Liver (tissue), 9 donors: Measurements from ENCODE around the gene ASB11. TPM values are rescaled to one million over a fixed set of nuclear protein-coding genes. Genes with fewer than 3 reads are reported as not detected.

Source experiments
- DNase-seq: peaks from one replicate; pipeline ENCODE4 v3.0.0-alpha.2; 2017; ENCODE audit warnings: low spot score
- H3K27ac ChIP-seq, 2 donors: one replicate each; pipeline ENCODE4 v1.7.0; 2013; ENCODE audit warnings: inconsistent platforms in 2 of 2, low read length in 2 of 2, control low read depth in 1 of 2, low read depth in 1 of 2, mild to moderate bottlenecking in 1 of 2
- H3K27me3 ChIP-seq, 4 donors: one replicate each; pipeline versions ENCODE4 v1.6.1 to v1.7.0; 2013; ENCODE audit warnings: low read length in 3 of 4, inconsistent platforms in 1 of 4, mild to moderate bottlenecking in 1 of 4, moderate library complexity in 1 of 4; ENCODE audit not compliant: control insufficient read depth in 4 of 4, insufficient read depth in 4 of 4
- H3K36me3 ChIP-seq, 4 donors: one replicate each; pipeline versions ENCODE4 v1.6.1 to v1.7.0; 2013; ENCODE audit warnings: low read length in 3 of 4, mild to moderate bottlenecking in 3 of 4, low read depth in 1 of 4, moderate library complexity in 1 of 4; ENCODE audit not compliant: control insufficient read depth in 4 of 4, insufficient read depth in 3 of 4
- H3K4me1 ChIP-seq, 4 donors: one replicate each; pipeline versions ENCODE4 v1.6.1 to v1.7.0; 2013; ENCODE audit warnings: low read length in 3 of 4, mild to moderate bottlenecking in 3 of 4, moderate library complexity in 1 of 4; ENCODE audit not compliant: control insufficient read depth in 4 of 4, insufficient read depth in 4 of 4
- H3K4me3 ChIP-seq, 3 donors: one replicate each; pipeline versions ENCODE4 v1.6.1 to v1.7.0; 2013; ENCODE audit warnings: low read length in 3 of 3, control low read depth in 1 of 3, low read depth in 1 of 3, mild to moderate bottlenecking in 1 of 3
- H3K9ac ChIP-seq, 2 donors: one replicate each; pipeline ENCODE4 v1.7.0; 2013; ENCODE audit warnings: low read length in 2 of 2, mild to moderate bottlenecking in 2 of 2, moderate library complexity in 2 of 2, control low read depth in 1 of 2, low read depth in 1 of 2
- H3K9me3 ChIP-seq, 4 donors: one replicate each; pipeline versions ENCODE4 v1.6.1 to v1.7.0; 2013; ENCODE audit warnings: low read length in 3 of 4; ENCODE audit not compliant: control insufficient read depth in 4 of 4
- EGR1 ChIP-seq, 2 donors: IDR thresholded peaks; 2 replicates each; pipeline ENCODE4 v1.6.1; 2016 to 2018; ENCODE audit warnings: antibody characterized with exemption in 2 of 2, low read depth in 2 of 2
- FOXA1 ChIP-seq: IDR thresholded peaks from 2 replicates; pipeline ENCODE4 v1.6.1; 2016; ENCODE audit warnings: antibody characterized with exemption
- FOXA2 ChIP-seq: IDR thresholded peaks from 2 replicates; pipeline ENCODE4 v1.6.1; 2016; ENCODE audit warnings: antibody characterized with exemption
- GABPA ChIP-seq, 2 donors: IDR thresholded peaks in 1 of 2; conservative IDR thresholded peaks in 1 of 2; 2 replicates each; pipeline ENCODE4 v1.6.1; 2016; ENCODE audit warnings: antibody characterized with exemption in 2 of 2, mild to moderate bottlenecking in 1 of 2, moderate library complexity in 1 of 2
- HNF4A ChIP-seq, 2 donors: conservative IDR thresholded peaks; 2 replicates each; pipeline ENCODE4 v1.6.1; 2016; ENCODE audit warnings: antibody characterized with exemption in 2 of 2, mild to moderate bottlenecking in 2 of 2
- JUND ChIP-seq, 2 donors: IDR thresholded peaks; 2 replicates each; pipeline ENCODE4 v1.6.1; 2016; ENCODE audit warnings: antibody characterized with exemption in 2 of 2
- NR2F2 ChIP-seq: IDR thresholded peaks from 2 replicates; pipeline ENCODE4 v1.6.1; 2016; ENCODE audit warnings: antibody characterized with exemption
- RAD21 ChIP-seq, 2 donors: IDR thresholded peaks; 2 replicates each; pipeline ENCODE4 v1.6.1; 2016; ENCODE audit warnings: antibody characterized with exemption in 2 of 2, mild to moderate bottlenecking in 2 of 2
- RXRA ChIP-seq, 2 donors: IDR thresholded peaks; 2 replicates each; pipeline ENCODE4 v1.6.1; 2017 to 2018; ENCODE audit warnings: antibody characterized with exemption in 2 of 2, mild to moderate bottlenecking in 1 of 2
- SP1 ChIP-seq: IDR thresholded peaks from 2 replicates; pipeline ENCODE4 v1.6.1; 2018; ENCODE audit warnings: antibody characterized with exemption, mild to moderate bottlenecking
- TAF1 ChIP-seq: conservative IDR thresholded peaks from 2 replicates; pipeline ENCODE4 v1.6.1; 2016; ENCODE audit warnings: antibody characterized with exemption, mild to moderate bottlenecking
- YY1 ChIP-seq: IDR thresholded peaks from 2 replicates; pipeline ENCODE4 v1.6.1; 2016; ENCODE audit warnings: antibody characterized with exemption, mild to moderate bottlenecking
- WGBS: extraction: QIAGEN DNeasy Blood & Tissue Kit; methylation state at CpG from one replicate; pipeline ENCODE4 v1.1.7; 2013; 5-methylcytosine and 5-hydroxymethylcytosine counted together
- polyA plus RNA-seq, 2 donors: library from polyadenylated mRNA; stranded (reverse) in 1 of 2; unstranded in 1 of 2; fragments of 200-250 nt in 1 of 2; fragments of >200 nt in 1 of 2; fragmentation: Nextera tagmentation in 1 of 2; extraction: Ambion mirVana in 1 of 2; gene quantifications; one replicate each; pipeline versions ENCODE4 v1.2.1 to v1.2.3, GENCODE V29; 2013 to 2015
- total RNA-seq, 2 donors: library from RNA; depleted of rRNA; stranded (reverse); fragments of >200 nt; gene quantifications; one replicate each; pipeline ENCODE4 v1.2.3, GENCODE V29; 2014
- TF ChIP-seq, protein P1 (sequence below): IDR thresholded peaks from 2 replicates; pipeline ENCODE4 v1.6.1; 2016; ENCODE audit warnings: antibody characterized with exemption
- TF ChIP-seq, protein P2 (sequence below): fragments of 150-350 bp; IDR thresholded peaks from 2 replicates; pipeline ENCODE4 v1.5.1; 2017; ENCODE audit warnings: improper control_type of control experiment, low read depth, low read length; ENCODE audit not compliant: missing input control
- TF ChIP-seq, protein P3 (sequence below): IDR thresholded peaks from 2 replicates; pipeline ENCODE4 v1.6.1; 2016; ENCODE audit warnings: antibody characterized with exemption
- TF ChIP-seq, protein P4 (sequence below): IDR thresholded peaks from 2 replicates; pipeline ENCODE4 v1.6.1; 2016; ENCODE audit warnings: antibody characterized with exemption
- donor health status: healthy.
- donor health status: healthy.
- donor health status: healthy.
- donor health status: healthy.
- donor health status: healthy.

ASB11 gene
- total and polyA plus RNA-seq, 4 donors, result 0.03 TPM; not detected in 3

DNA sequence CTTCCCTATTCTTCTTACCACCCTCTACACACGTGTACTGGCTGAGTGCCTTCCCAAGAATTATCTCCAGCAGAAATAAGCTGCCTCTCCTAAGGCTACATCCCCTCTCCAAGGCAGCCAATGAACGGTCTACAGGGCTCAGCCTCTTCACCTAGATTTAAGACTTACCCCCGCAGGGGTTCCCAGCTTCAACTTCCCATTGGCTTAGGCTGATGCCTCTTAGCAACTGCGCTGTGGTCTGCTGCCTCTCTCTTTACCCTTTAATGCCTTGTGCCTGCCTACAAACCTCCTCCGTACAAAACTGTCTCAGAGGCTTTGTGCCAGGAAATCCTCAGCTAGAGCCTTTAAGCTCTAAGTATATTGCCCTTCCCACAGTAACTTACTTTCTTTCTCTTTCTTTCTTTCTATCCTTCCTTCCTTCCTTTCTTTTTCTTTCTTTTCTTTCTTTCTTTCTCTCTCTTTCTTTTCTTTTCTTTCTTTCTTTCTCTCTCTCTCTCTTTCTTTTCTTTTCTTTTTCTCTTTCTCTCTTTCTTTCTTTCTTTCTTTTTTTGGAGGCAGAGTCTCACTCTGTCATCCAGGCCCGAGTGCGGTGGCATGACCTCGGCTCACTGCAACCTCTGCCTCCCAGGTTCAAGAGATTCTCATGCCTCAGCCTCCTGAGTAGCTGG, 35.0 kb upstream of the ASB11 start:
- DNase-seq, result no peak
- Histone ChIP-seq H3K4me1 (no peaks in the 10 kb centered on the region), H3K27ac (no peak overlapping the region), H3K27me3 (no peaks in the 10 kb centered on the region), H3K36me3 (no peaks in the 10 kb centered on the region), H3K9ac (no peak overlapping the region), H3K9me3 (no peaks in the 10 kb centered on the region), H3K4me3 (no peak overlapping the region)
- 85% methylated on average over 8 of the region's 8 CpGs for WGBS
- TF ChIP-seq RAD21 (IDR thresholded peaks at IDR 0.05) (no peak), SP1 (no peak), GABPA (IDR thresholded peaks at IDR 0.05 in 1 of 2, conservative IDR thresholded peaks at IDR 0.05 in 1 of 2) (no peak), RXRA (IDR thresholded peaks at IDR 0.05) (no peak), EGR1 (IDR thresholded peaks at IDR 0.05; ENCODE audit: low read depth in 2 of 2) (no peak)
- TF ChIP-seq, protein P1, sequence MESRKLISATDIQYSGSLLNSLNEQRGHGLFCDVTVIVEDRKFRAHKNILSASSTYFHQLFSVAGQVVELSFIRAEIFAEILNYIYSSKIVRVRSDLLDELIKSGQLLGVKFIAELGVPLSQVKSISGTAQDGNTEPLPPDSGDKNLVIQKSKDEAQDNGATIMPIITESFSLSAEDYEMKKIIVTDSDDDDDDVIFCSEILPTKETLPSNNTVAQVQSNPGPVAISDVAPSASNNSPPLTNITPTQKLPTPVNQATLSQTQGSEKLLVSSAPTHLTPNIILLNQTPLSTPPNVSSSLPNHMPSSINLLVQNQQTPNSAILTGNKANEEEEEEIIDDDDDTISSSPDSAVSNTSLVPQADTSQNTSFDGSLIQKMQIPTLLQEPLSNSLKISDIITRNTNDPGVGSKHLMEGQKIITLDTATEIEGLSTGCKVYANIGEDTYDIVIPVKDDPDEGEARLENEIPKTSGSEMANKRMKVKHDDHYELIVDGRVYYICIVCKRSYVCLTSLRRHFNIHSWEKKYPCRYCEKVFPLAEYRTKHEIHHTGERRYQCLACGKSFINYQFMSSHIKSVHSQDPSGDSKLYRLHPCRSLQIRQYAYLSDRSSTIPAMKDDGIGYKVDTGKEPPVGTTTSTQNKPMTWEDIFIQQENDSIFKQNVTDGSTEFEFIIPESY, result no peak
- TF ChIP-seq, protein P2, sequence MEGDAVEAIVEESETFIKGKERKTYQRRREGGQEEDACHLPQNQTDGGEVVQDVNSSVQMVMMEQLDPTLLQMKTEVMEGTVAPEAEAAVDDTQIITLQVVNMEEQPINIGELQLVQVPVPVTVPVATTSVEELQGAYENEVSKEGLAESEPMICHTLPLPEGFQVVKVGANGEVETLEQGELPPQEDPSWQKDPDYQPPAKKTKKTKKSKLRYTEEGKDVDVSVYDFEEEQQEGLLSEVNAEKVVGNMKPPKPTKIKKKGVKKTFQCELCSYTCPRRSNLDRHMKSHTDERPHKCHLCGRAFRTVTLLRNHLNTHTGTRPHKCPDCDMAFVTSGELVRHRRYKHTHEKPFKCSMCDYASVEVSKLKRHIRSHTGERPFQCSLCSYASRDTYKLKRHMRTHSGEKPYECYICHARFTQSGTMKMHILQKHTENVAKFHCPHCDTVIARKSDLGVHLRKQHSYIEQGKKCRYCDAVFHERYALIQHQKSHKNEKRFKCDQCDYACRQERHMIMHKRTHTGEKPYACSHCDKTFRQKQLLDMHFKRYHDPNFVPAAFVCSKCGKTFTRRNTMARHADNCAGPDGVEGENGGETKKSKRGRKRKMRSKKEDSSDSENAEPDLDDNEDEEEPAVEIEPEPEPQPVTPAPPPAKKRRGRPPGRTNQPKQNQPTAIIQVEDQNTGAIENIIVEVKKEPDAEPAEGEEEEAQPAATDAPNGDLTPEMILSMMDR, result no peak

DNA sequence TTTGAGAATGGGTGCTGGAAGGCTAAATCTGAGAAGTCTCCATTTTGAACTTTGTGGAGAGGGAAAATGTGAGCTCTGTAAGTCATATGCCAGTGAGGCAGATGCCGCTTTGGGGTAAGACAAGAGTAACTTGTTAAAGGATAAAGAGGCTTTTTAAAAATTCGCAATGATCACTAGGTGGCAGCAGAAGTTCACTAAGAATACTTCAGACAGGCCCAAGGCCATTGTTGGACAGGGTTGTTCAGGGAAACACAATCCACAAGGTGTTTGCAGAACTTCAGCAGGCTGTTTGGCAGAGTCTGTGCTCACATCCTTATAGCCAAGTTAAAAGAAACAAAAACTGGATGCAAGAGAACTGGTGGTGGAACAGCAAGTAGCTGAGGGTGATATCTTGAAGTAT, 33.6 kb upstream of the ASB11 start:
- H3K9ac ChIP-seq, result no peak overlapping the region
- no peaks in the 10 kb centered on the region for H3K36me3 ChIP-seq
- no peak overlapping the region for H3K27ac ChIP-seq
- no peaks in the 10 kb centered on the region for H3K27me3 ChIP-seq
- no peaks in the 10 kb centered on the region for H3K4me1 ChIP-seq
- no peak overlapping the region for H3K4me3 ChIP-seq
- WGBS, result 21% methylated on average over 2 of the region's 2 CpGs
- no peaks in the 10 kb centered on the region for H3K9me3 ChIP-seq
- TF ChIP-seq, protein P3, sequence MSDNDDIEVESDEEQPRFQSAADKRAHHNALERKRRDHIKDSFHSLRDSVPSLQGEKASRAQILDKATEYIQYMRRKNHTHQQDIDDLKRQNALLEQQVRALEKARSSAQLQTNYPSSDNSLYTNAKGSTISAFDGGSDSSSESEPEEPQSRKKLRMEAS, result no peak
- TF ChIP-seq SP1, result no peak
- TF ChIP-seq, protein P2, result peak; percentile 46
- peak; percentile 83 to 91 for TF ChIP-seq RAD21 (IDR thresholded peaks at IDR 0.05)
- no peak for DNase-seq

DNA sequence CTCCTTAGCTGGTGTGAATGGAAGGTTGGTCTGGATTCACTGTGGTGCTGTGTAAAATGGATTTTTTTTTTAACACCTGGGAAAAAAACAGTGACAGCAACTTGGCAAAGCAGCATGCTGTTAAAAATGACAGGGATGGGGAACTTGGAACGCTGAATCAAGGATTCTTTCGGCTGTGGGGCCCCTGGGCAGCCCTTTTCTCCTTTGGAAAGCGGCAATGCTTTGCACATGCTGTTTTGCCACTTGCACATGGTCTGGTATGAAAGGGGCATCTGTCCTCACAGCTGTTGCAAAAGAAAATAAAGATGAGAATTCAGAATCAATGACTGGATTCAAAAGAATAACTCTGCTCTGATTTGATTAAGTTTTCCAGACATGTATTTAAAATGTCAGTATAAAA, 30.5 kb upstream of the ASB11 start:
- Histone ChIP-seq H3K27ac (no peak overlapping the region), H3K9me3 (no peaks in the 10 kb centered on the region), H3K36me3 (no peaks in the 10 kb centered on the region), H3K27me3 (no peaks in the 10 kb centered on the region), H3K9ac (no peak overlapping the region), H3K4me3 (no peak overlapping the region), H3K4me1 (no peaks in the 10 kb centered on the region)
- no peak for DNase-seq
- WGBS, result 86% methylated on average over 3 of the region's 3 CpGs
- TF ChIP-seq YY1 (no peak), NR2F2 (no peak), JUND (IDR thresholded peaks at IDR 0.05) (no peak), TAF1 (no peak), FOXA1 (no peak), FOXA2 (no peak), SP1 (no peak), HNF4A (conservative IDR thresholded peaks at IDR 0.05) (no peak)
- TF ChIP-seq, protein P3, result no peak
- TF ChIP-seq, protein P4, sequence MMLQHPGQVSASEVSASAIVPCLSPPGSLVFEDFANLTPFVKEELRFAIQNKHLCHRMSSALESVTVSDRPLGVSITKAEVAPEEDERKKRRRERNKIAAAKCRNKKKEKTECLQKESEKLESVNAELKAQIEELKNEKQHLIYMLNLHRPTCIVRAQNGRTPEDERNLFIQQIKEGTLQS, result no peak
- TF ChIP-seq, protein P1, result no peak
